ENCODE results near the gene COG5.

- TF ChIP-seq POLR2A (IDR thresholded peaks at IDR 0.05) (no peak), CTCF (IDR thresholded peaks at IDR 0.05) (no peak)
Measured at GRCh38 chr7:107190090-107190489, 373.6 kb downstream of the COG5 start.
